HG02943 (cell line): Measurements from ENCODE around the gene CASKIN1.
A peak's percentile ranks its signal among the peaks of the same experiment; 100 is the strongest.
"Not testable (repeated sequence)": the region's sequence is repeated elsewhere in the genome, so short reads cannot be mapped to it uniquely, and the experiment has no call there.

Experiments used
- ATAC-seq: cut with Tn5 transposase; IDR thresholded peaks from one replicate; pipeline ENCODE4 v1.9.1; 2021; ENCODE audit warnings: mild to moderate bottlenecking, low read depth, moderate library complexity; ENCODE audit not compliant: unreplicated experiment

Gene CASKIN1

GRCh38 chr16:2212362-2213324, 16.2 kb upstream of the CASKIN1 start:
- no peak for ATAC-seq

GRCh38 chr16:2211923-2212347, 15.5 kb upstream of the CASKIN1 start:
- no peak for ATAC-seq

- no peak for ATAC-seq
Measured at GRCh38 chr16:2210386-2211365, 14.3 kb upstream of the CASKIN1 start, which contains the start of gene BRICD5. TSS of gene BRICD5 (minus strand) at chr16:2210863. CDS start at chr16:2210833, 30 bp downstream.

- ATAC-seq = no peak
Measured at GRCh38 chr16:2210009-2210332, 13.6 kb upstream of the CASKIN1 start.

- no peak for ATAC-seq
Measured at GRCh38 chr16:2209258-2210008, 13.0 kb upstream of the CASKIN1 start.

- no peak for ATAC-seq
Measured at GRCh38 chr16:2208772-2209171, 12.4 kb upstream of the CASKIN1 start.

- ATAC-seq = no peak
Measured at GRCh38 chr16:2208308-2208707, 11.9 kb upstream of the CASKIN1 start.

GRCh38 chr16:2207872-2208271, 11.5 kb upstream of the CASKIN1 start:
- no peak for ATAC-seq

- no peak for ATAC-seq
Measured at GRCh38 chr16:2206780-2207433, 10.5 kb upstream of the CASKIN1 start.

GRCh38 chr16:2206420-2206779, 10.0 kb upstream of the CASKIN1 start:
- ATAC-seq = no peak

GRCh38 chr16:2205967-2206313, 9.5 kb upstream of the CASKIN1 start:
- ATAC-seq = no peak

GRCh38 chr16:2205104-2205966, 8.9 kb upstream of the CASKIN1 start, which contains the start of gene MLST8:
TSS of gene MLST8 (plus strand) at chr16:2205454. CDS start at chr16:2206086, 632 bp downstream.
- peak; percentile 75 for ATAC-seq

- no peak for ATAC-seq
Measured at GRCh38 chr16:2204416-2205103, 8.2 kb upstream of the CASKIN1 start.

- not testable (repeated sequence) for ATAC-seq
Measured at GRCh38 chr16:2203119-2203688, 6.8 kb upstream of the CASKIN1 start.

GRCh38 chr16:2200313-2200712, 3.9 kb upstream of the CASKIN1 start:
- ATAC-seq = no peak

GRCh38 chr16:2199621-2200139, 3.3 kb upstream of the CASKIN1 start:
- no peak for ATAC-seq

GRCh38 chr16:2199095-2199494, 2.7 kb upstream of the CASKIN1 start:
- ATAC-seq = no peak

GRCh38 chr16:2198283-2198682, 1.9 kb upstream of the CASKIN1 start:
- no peak for ATAC-seq
